ENCODE data around the gene C17orf113. TPM values are rescaled to one million over a fixed set of nuclear protein-coding genes. Genes with fewer than 3 reads are reported as not detected.

The C17orf113 gene
- total and polyA plus RNA-seq, 2 of the 13 experiments (the other 11 are each of a cell fraction or from before 2014, with no cell fraction given) = 0.87 to 1.1 TPM

DNA sequence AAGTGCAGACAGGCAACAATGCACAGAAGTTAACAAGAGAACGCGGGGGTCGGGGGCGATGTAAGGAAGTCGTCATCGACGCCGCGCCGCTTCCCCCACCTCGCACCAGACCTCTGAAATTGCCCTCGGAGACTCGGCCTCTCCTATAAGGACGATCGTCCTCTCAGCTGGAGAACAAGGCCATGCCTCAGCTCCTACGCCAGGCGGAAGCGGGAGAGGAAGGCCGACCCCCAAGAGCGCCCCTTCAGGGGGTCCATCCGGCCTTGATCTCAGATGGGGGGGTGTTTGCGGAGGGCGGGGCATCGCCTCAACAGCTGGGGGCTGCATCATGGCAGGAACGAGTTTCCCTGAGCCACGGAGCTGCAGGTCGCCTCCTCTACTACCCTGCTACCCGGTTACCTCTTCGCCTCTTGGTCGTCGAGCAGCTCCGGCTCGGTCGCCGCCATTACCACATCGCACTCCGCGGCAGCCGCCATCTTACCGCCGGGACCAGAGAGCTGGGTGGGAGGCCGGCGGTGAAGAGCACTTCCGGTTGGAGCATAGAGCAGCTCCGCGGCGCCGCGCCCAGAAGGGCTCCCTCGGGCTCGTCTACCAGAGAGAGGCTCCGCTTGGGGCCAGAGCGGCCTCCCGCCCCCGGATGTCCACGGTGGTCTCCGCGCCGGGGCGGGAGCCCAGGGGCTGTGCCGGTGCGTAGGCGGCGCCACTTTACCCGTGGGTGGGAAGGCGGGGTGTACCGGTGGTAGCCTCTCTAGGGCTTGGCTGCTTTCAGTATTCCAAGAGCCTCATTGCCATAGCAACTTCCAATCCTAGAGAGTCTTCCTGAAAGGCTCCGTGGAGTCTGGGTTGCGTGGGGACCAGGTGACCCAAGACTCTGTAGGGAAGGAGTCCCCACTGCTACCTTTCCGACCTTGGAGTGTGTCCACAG lies 33.2 kb downstream of the C17orf113 start, which contains the start of gene DNAJC7 (continued):
- peak; percentile 66; the same call in 1 of the 2 replicates for TF ChIP-seq FOXP4 (CRISPR knock-in tag; IDR thresholded peaks at IDR 0.05)
- TF ChIP-seq CC2D1A (CRISPR knock-in tag; IDR thresholded peaks at IDR 0.05) = no peak; the same call in 1 of the 2 replicates
- TF ChIP-seq ZNF605 (CRISPR knock-in tag; IDR thresholded peaks at IDR 0.05) = peak; percentile 98
- TF ChIP-seq ZNF784 (CRISPR knock-in tag; IDR thresholded peaks at IDR 0.05; ENCODE audit: borderline replicate concordance) = 0 out of 2 replicates have a peak, but pooled peaks have one; percentile 12

DNA sequence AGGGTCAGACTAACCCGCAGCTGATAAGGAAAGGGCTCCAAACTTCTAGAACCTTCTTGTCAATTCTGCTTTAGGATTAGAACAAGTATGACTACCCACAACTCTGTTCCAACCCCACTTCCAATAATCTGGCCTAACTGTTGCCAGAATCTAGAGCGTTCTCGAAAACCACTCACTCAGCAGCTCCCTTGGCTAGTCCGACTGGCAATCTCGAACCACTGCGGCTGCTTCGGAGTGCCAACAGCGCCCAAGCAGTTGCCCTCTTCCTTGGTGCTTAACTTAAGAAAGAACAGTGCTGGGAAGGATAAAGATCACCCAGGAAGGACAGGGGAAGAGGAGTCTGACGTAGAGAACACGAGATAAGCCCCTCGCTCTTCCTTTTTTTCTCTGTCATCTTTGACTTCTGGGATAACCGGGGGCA lies 34.0 kb downstream of the C17orf113 start:
- peaks cover 2 to 12% of the 10 kb centered on the region in 2 experiments; a peak in 4 of 5 replicates for H3K36me3 ChIP-seq (replicated peaks in 1 of 2; ENCODE audit: control insufficient read depth in 1 of 2, insufficient read depth in 2 of 2, low read length in 2 of 2)
- WGBS (ENCODE audit: low lambda C conversion rate) = 3% methylated on average over 12 of the region's 12 CpGs
- 0 out of 2 replicates have a peak, but pooled peaks have one; percentile 55 for TF ChIP-seq NFKBIZ (CRISPR knock-in tag; IDR thresholded peaks at IDR 0.05)
- 0 out of 2 replicates have a peak, but pooled peaks have one; percentile 21 for TF ChIP-seq SSRP1 (CRISPR knock-in tag; IDR thresholded peaks at IDR 0.05)
- TF ChIP-seq, protein P1, sequence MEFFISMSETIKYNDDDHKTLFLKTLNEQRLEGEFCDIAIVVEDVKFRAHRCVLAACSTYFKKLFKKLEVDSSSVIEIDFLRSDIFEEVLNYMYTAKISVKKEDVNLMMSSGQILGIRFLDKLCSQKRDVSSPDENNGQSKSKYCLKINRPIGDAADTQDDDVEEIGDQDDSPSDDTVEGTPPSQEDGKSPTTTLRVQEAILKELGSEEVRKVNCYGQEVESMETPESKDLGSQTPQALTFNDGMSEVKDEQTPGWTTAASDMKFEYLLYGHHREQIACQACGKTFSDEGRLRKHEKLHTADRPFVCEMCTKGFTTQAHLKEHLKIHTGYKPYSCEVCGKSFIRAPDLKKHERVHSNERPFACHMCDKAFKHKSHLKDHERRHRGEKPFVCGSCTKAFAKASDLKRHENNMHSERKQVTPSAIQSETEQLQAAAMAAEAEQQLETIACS (CRISPR knock-in tag; IDR thresholded peaks at IDR 0.05) = no peak
- TF ChIP-seq, protein P2, sequence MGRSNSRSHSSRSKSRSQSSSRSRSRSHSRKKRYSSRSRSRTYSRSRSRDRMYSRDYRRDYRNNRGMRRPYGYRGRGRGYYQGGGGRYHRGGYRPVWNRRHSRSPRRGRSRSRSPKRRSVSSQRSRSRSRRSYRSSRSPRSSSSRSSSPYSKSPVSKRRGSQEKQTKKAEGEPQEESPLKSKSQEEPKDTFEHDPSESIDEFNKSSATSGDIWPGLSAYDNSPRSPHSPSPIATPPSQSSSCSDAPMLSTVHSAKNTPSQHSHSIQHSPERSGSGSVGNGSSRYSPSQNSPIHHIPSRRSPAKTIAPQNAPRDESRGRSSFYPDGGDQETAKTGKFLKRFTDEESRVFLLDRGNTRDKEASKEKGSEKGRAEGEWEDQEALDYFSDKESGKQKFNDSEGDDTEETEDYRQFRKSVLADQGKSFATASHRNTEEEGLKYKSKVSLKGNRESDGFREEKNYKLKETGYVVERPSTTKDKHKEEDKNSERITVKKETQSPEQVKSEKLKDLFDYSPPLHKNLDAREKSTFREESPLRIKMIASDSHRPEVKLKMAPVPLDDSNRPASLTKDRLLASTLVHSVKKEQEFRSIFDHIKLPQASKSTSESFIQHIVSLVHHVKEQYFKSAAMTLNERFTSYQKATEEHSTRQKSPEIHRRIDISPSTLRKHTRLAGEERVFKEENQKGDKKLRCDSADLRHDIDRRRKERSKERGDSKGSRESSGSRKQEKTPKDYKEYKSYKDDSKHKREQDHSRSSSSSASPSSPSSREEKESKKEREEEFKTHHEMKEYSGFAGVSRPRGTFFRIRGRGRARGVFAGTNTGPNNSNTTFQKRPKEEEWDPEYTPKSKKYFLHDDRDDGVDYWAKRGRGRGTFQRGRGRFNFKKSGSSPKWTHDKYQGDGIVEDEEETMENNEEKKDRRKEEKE (IDR thresholded peaks at IDR 0.05) = no peak
- TF ChIP-seq ADNP (CRISPR knock-in tag; IDR thresholded peaks at IDR 0.05) = no peak
- no peak for TF ChIP-seq SMAD3 (CRISPR knock-in tag; IDR thresholded peaks at IDR 0.05)
- TF ChIP-seq REPIN1 (CRISPR knock-in tag; IDR thresholded peaks at IDR 0.05; ENCODE audit: borderline replicate concordance, low read depth) = 0 out of 2 replicates have a peak, but pooled peaks have one; percentile 32
- 0 out of 2 replicates have a peak, but pooled peaks have one; percentile 31 for TF ChIP-seq ZNF784 (CRISPR knock-in tag; IDR thresholded peaks at IDR 0.05; ENCODE audit: borderline replicate concordance)
- TF ChIP-seq SUZ12 (IDR thresholded peaks at IDR 0.05; ENCODE audit: low read depth, low read length) = no peak

More for the DNA sequence above, 34.0 kb downstream of the C17orf113 start:
- peak overlapping the region; percentile 91 for H3K4me2 ChIP-seq (ENCODE audit: low read depth, low read length)
- in situ Hi-C loops (cut with HindIII; ENCODE audit: extremely low pct_ligation_motif_present, low pct_unique_long_range_greater_than_20kb) (loop anchor here (5.0 kb wide), 1 partner anchor 49 kb away; the partner anchor contains the start of gene CNP), intact Hi-C loops (cut with micrococcal nuclease; ENCODE audit: unreplicated experiment) (loop anchor here (2.0 kb wide), 1 partner anchor 14 kb away; no protein-coding TSS in a partner anchor)
- DNase-seq (ENCODE audit: low spot score) (no peak), ATAC-seq (no peak), FAIRE-seq (no peak)
- no TSS peak for BruUV-seq (replicated peaks)
- H3K4me1 ChIP-seq (ENCODE audit: insufficient read depth, low read length) = peaks cover 75% of the 10 kb centered on the region
- H2AFZ ChIP-seq (ENCODE audit: low read length) = no peak overlapping the region
- peak overlapping the region; percentile 76 to 96 (median 89) for H3K4me3 ChIP-seq (replicated peaks in 1 of 3; ENCODE audit: insufficient read depth in 1 of 3, low read depth in 2 of 3, low read length in 3 of 3)
- H3K27ac ChIP-seq (ENCODE audit: extremely low read length, insufficient read depth, low read length) = peak overlapping the region; percentile 84
- no peaks in the 10 kb centered on the region for H3K9me3 ChIP-seq (ENCODE audit: low read length)
- H4K20me1 ChIP-seq (ENCODE audit: insufficient read depth, low read length) = no peaks in the 10 kb centered on the region; the same call in 1 of the 2 replicates
- ChIA-PET POLR2A (interaction anchor here (1.0 to 7.5 kb wide), 14 partner anchors 7 to 328 kb away, joined by 3 to 183 read pairs (median 10); partner anchors contain the start of genes CNP, EIF1 and KAT2A), CTCF (ENCODE audit: low intra/inter-chr PET ratio, low total read pairs) (no interaction called here)
- peaks cover 0 to 3% of the 10 kb centered on the region in 2 experiments; a peak in 1 of 5 replicates for H3K27me3 ChIP-seq (ENCODE audit: control insufficient read depth in 1 of 2, insufficient read depth in 2 of 2, low read length in 2 of 2)
- peaks cover 80% of the 10 kb centered on the region for H3K79me2 ChIP-seq (ENCODE audit: insufficient read depth, low read length)
- peak overlapping the region; percentile 97 for H3K9ac ChIP-seq (ENCODE audit: insufficient read depth, low read depth, low read length)

Measured in HepG2 (cell line).